ENCODE data around the gene LAMP1.
"Not testable (repeated sequence)": the region's sequence is repeated elsewhere in the genome, so short reads cannot be mapped to it uniquely, and the experiment has no call there.

The LAMP1 gene

GRCh38 chr13:113327391-113327765 is 30.3 kb downstream of the LAMP1 start:
- no peak for DNase-seq (ENCODE audit: low read depth in 2 of 2)

- no peak for DNase-seq (ENCODE audit: low read depth in 2 of 2)
These were observed 30.9 kb downstream of the LAMP1 start for GRCh38 chr13:113327766-113328471.

GRCh38 chr13:113328851-113329250 is 31.8 kb downstream of the LAMP1 start:
- no peak for DNase-seq (ENCODE audit: low read depth in 2 of 2)

- no peak for DNase-seq (ENCODE audit: low read depth in 2 of 2)
These were observed 32.7 kb downstream of the LAMP1 start for GRCh38 chr13:113329656-113330312.

- no peak for DNase-seq (ENCODE audit: low read depth in 2 of 2)
These were observed 35.6 kb downstream of the LAMP1 start for GRCh38 chr13:113332615-113333014.

- no peak for DNase-seq (ENCODE audit: low read depth in 2 of 2)
These were observed 36.0 kb downstream of the LAMP1 start for GRCh38 chr13:113333076-113333475.

- DNase-seq (ENCODE audit: low read depth in 2 of 2), result no peak
These were observed 40.5 kb downstream of the LAMP1 start for GRCh38 chr13:113337556-113337955.

- DNase-seq (ENCODE audit: low read depth in 2 of 2), result no peak
These were observed 40.9 kb downstream of the LAMP1 start for GRCh38 chr13:113337976-113338375.

- DNase-seq (ENCODE audit: low read depth in 2 of 2), result no peak
These were observed 41.4 kb downstream of the LAMP1 start for GRCh38 chr13:113338451-113338850.

- DNase-seq (ENCODE audit: low read depth in 2 of 2), result no peak
These were observed 46.0 kb downstream of the LAMP1 start for GRCh38 chr13:113342820-113343691.

GRCh38 chr13:113343692-113343968 is 46.6 kb downstream of the LAMP1 start:
- no peak for DNase-seq (ENCODE audit: low read depth in 2 of 2)

- DNase-seq (ENCODE audit: low read depth in 2 of 2), result no peak
These were observed 48.4 kb downstream of the LAMP1 start for GRCh38 chr13:113345486-113345885.

GRCh38 chr13:113347736-113348225 is 50.7 kb downstream of the LAMP1 start:
- DNase-seq (ENCODE audit: low read depth in 2 of 2), result not testable (repeated sequence)

GRCh38 chr13:113348591-113348990 is 51.6 kb downstream of the LAMP1 start:
- no peak for DNase-seq (ENCODE audit: low read depth in 2 of 2)

- no peak for DNase-seq (ENCODE audit: low read depth in 2 of 2)
These were observed 52.0 kb downstream of the LAMP1 start for GRCh38 chr13:113349050-113349449.

GRCh38 chr13:113349491-113349890 is 52.5 kb downstream of the LAMP1 start:
- DNase-seq (ENCODE audit: low read depth in 2 of 2), result no peak

GRCh38 chr13:113350065-113350937 is 53.3 kb downstream of the LAMP1 start:
- no peak for DNase-seq (ENCODE audit: low read depth in 2 of 2)

- DNase-seq (ENCODE audit: low read depth in 2 of 2), result no peak
These were observed 53.9 kb downstream of the LAMP1 start for GRCh38 chr13:113350938-113351335.

GRCh38 chr13:113351514-113352026 is 54.5 kb downstream of the LAMP1 start:
- no peak for DNase-seq (ENCODE audit: low read depth in 2 of 2)

- DNase-seq (ENCODE audit: low read depth in 2 of 2), result no peak
These were observed 56.2 kb downstream of the LAMP1 start for GRCh38 chr13:113353254-113353653.

- no peak for DNase-seq (ENCODE audit: low read depth in 2 of 2)
These were observed 58.0 kb downstream of the LAMP1 start for GRCh38 chr13:113354831-113355610.

Measured in fibroblast of skin of left biceps (primary cell).